Fibroblast of lung (primary cell): Measurements from ENCODE around the gene IVD.

Experiments used
- EZH2 ChIP-seq: IDR thresholded peaks from 2 replicates; pipeline ENCODE4 v1.5.1; 2012; ENCODE audit warnings: low read length, control low read depth, mild to moderate bottlenecking; ENCODE audit errors: missing control alignments
- TF ChIP-seq, protein P1 (sequence below), 2 donors: IDR thresholded peaks in 1 of 2; conservative IDR thresholded peaks in 1 of 2; 1 replicate in 1 of 2; 2 replicates in 1 of 2; pipeline ENCODE4 v1.5.1; 2011 to 2012; ENCODE audit warnings: low read length in 2 of 2, control low read depth in 1 of 2, inconsistent platforms in 1 of 2, low read depth in 1 of 2, mild to moderate bottlenecking in 1 of 2

DNA sequence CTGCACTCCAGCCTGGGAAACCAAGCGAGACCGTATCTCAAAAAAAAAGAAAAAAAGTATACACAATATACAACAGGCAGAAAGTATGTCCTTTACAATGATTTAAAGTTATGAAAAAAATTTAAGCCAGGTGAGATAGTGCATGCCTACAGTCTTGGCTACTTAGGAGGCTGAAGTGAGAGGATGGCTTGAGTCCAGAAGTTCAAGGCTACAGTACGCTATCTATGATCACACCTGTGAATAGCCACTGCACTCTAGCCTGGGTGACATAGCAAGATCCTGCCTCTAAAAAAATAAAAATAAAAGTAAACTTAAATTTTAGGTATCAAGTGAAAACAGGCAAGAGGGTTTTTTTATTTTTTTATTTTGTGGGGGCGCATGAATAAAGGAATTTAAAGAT, 26.2 kb upstream of the IVD start:
- TF ChIP-seq, protein P1, sequence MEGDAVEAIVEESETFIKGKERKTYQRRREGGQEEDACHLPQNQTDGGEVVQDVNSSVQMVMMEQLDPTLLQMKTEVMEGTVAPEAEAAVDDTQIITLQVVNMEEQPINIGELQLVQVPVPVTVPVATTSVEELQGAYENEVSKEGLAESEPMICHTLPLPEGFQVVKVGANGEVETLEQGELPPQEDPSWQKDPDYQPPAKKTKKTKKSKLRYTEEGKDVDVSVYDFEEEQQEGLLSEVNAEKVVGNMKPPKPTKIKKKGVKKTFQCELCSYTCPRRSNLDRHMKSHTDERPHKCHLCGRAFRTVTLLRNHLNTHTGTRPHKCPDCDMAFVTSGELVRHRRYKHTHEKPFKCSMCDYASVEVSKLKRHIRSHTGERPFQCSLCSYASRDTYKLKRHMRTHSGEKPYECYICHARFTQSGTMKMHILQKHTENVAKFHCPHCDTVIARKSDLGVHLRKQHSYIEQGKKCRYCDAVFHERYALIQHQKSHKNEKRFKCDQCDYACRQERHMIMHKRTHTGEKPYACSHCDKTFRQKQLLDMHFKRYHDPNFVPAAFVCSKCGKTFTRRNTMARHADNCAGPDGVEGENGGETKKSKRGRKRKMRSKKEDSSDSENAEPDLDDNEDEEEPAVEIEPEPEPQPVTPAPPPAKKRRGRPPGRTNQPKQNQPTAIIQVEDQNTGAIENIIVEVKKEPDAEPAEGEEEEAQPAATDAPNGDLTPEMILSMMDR (conservative IDR thresholded peaks at IDR 0.05 in 1 of 2, IDR thresholded peaks at IDR 0.05 in 1 of 2; ENCODE audit: low read depth in 1 of 2, low read length in 2 of 2) = no peak
- no peak for TF ChIP-seq EZH2
